KMS-11 (cell line): ENCODE measurements around the gene ADAM33.

Source experiments
- H2AFZ ChIP-seq: fragments of 200-600 bp; sonication (generic); 2 replicates; pipeline ENCODE4 v1.6.1; 2016; ENCODE audit warnings: antibody characterized with exemption, mixed run types, low read depth
- H3K27ac ChIP-seq: fragments of 200-600 bp; sonication (generic); 2 replicates; pipeline ENCODE4 v1.6.1; 2016; ENCODE audit warnings: mild to moderate bottlenecking, mixed run types
- H3K27me3 ChIP-seq: fragments of 200-600 bp; sonication (generic); 2 replicates; pipeline ENCODE4 v1.6.1; 2017; ENCODE audit warnings: mild to moderate bottlenecking, low read depth, mixed run types, moderate library complexity; ENCODE audit not compliant: insufficient read depth
- H3K36me3 ChIP-seq: fragments of 200-600 bp; sonication (generic); 2 replicates; pipeline ENCODE4 v1.6.1; 2017; ENCODE audit warnings: mild to moderate bottlenecking, mixed run types; ENCODE audit not compliant: insufficient read depth
- H3K4me1 ChIP-seq: fragments of 200-600 bp; sonication (generic); 2 replicates; pipeline ENCODE4 v1.6.1; 2016; ENCODE audit warnings: mild to moderate bottlenecking, low read depth, mixed run types; ENCODE audit not compliant: poor library complexity, severe bottlenecking
- H3K4me2 ChIP-seq: fragments of 200-600 bp; sonication (generic); 2 replicates; pipeline ENCODE4 v1.7.0; 2016; ENCODE audit warnings: mild to moderate bottlenecking, mixed run types
- H3K4me3 ChIP-seq: fragments of 200-600 bp; sonication (generic); IDR thresholded peaks from 2 replicates; pipeline ENCODE4 v1.6.1; 2017; ENCODE audit warnings: low read depth, low read length, mixed read lengths; ENCODE audit not compliant: insufficient read depth
- H3K79me2 ChIP-seq: fragments of 200-600 bp; sonication (generic); 2 replicates; pipeline ENCODE4 v1.6.1; 2016; ENCODE audit warnings: low read depth, mixed run types; ENCODE audit not compliant: insufficient read depth
- H3K9ac ChIP-seq: fragments of 200-600 bp; sonication (generic); 2 replicates; pipeline ENCODE4 v1.6.1; 2016; ENCODE audit warnings: mild to moderate bottlenecking, mixed run types
- H4K20me1 ChIP-seq: fragments of 200-600 bp; sonication (generic); 2 replicates; pipeline ENCODE4 v1.6.1; 2016; ENCODE audit warnings: mild to moderate bottlenecking, mixed run types; ENCODE audit not compliant: insufficient read depth
- TF ChIP-seq, protein P1 (sequence below): fragments of 200-600 bp; sonication (generic); conservative IDR thresholded peaks from 2 replicates; pipeline ENCODE4 v1.6.1; 2017; ENCODE audit warnings: low read depth, mild to moderate bottlenecking, antibody characterized with exemption, low read length, moderate library complexity, mixed read lengths

ADAM33 gene

DNA sequence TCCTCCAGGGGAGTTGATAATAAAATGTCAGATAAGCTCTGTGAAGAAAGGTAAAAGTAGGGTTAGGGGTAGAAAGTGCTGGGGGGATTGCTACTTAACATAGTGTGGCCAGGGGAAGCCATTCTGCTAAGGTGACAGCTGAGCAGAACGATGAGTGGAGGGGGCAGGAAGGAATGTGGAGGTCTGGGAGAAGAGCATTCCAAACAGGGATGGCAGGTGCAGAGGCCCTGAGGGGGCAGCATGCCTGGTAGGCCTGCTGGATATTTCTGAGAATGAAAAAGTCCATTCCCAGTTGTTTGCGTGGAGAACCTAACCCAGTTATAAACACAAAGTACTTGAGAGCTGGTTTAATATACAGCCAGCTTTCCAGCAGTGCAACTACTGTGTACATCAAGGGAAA, 27.9 kb downstream of the ADAM33 start:
- Histone ChIP-seq H2AFZ (no peak overlapping the region), H3K27ac (no peak overlapping the region), H4K20me1 (no peaks in the 10 kb centered on the region), H3K4me2 (no peak overlapping the region), H3K36me3 (no peaks in the 10 kb centered on the region), H3K4me1 (no peaks in the 10 kb centered on the region), H3K79me2 (no peaks in the 10 kb centered on the region), H3K4me3 (no peak overlapping the region), H3K27me3 (no peaks in the 10 kb centered on the region), H3K9ac (no peak overlapping the region)
- TF ChIP-seq, protein P1, sequence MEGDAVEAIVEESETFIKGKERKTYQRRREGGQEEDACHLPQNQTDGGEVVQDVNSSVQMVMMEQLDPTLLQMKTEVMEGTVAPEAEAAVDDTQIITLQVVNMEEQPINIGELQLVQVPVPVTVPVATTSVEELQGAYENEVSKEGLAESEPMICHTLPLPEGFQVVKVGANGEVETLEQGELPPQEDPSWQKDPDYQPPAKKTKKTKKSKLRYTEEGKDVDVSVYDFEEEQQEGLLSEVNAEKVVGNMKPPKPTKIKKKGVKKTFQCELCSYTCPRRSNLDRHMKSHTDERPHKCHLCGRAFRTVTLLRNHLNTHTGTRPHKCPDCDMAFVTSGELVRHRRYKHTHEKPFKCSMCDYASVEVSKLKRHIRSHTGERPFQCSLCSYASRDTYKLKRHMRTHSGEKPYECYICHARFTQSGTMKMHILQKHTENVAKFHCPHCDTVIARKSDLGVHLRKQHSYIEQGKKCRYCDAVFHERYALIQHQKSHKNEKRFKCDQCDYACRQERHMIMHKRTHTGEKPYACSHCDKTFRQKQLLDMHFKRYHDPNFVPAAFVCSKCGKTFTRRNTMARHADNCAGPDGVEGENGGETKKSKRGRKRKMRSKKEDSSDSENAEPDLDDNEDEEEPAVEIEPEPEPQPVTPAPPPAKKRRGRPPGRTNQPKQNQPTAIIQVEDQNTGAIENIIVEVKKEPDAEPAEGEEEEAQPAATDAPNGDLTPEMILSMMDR, result no peak

DNA sequence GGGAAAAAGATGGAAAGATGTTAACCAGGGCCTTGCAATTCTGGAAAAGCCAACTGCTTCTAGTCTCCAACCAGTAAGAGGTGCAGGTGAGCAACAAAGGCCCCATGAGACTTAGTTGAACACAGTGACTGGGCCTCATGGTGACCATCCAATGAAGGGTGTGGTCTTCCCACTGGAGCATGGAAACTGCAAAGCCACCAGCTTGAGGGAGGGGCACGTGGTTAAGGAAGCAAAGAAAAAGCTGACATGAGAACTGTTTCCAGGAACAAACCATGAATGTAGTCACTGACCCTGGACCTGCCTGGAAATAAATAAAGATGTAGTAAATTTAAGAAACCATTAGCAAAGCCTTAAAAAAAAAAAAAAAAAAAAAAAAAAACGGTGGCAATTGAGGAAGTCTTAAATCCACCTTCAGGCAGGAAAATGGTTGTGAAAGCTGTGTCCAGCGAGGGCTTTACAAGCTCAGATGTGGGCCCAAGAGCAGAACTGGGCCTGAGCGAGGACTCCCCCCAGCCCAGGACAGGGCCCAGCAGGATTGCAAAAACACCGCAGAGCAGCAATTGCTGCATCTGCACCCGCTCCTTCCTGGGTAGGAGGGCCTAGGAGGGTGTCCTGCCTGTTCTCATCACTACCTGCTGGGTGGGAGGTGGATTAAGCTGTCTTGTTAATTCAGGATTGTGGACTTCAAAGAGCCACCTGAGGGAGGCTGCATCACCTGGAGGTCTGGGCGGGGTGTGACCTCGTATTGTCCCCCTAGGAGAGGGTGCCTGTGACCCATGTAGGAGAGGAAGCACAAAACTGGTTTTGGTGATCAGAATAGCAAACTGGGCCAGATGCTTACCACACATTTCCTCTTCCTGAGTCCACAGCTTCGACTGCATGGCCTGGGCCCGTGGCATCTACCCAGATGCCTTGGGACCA, 28.9 kb downstream of the ADAM33 start:
- Histone ChIP-seq H3K4me1 (no peaks in the 10 kb centered on the region), H3K27me3 (no peaks in the 10 kb centered on the region), H3K9ac (no peak overlapping the region), H2AFZ (no peak overlapping the region), H3K36me3 (no peaks in the 10 kb centered on the region), H3K4me2 (no peak overlapping the region), H4K20me1 (no peaks in the 10 kb centered on the region), H3K27ac (no peak overlapping the region), H3K79me2 (no peaks in the 10 kb centered on the region), H3K4me3 (no peak overlapping the region)
- TF ChIP-seq, protein P1, result no peak

DNA sequence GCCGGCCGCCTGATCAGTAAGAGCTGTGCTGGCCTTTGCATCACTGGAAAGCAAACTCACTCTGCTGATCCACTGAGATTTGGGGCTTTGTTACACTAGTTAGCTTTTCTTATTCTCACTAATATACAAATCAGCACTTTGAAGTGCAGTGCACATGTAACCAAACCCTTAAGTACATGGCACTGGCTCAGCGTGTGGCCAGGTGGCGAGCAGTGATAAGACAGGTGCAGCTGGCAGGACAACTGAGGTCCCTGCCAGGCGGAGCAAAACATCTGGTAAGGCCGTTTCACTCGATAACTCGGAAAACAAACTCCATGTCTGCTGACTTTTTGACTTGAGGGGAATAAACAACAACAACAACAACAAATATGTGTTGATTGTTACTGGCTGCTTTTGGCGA, 29.6 kb downstream of the ADAM33 start:
- no peaks in the 10 kb centered on the region for H4K20me1 ChIP-seq
- H3K9ac ChIP-seq, result no peak overlapping the region
- no peak overlapping the region for H3K27ac ChIP-seq
- H3K27me3 ChIP-seq, result no peaks in the 10 kb centered on the region
- TF ChIP-seq, protein P1, result no peak
- H2AFZ ChIP-seq, result no peak overlapping the region
- no peaks in the 10 kb centered on the region for H3K79me2 ChIP-seq
- H3K4me3 ChIP-seq, result no peak overlapping the region
- H3K4me2 ChIP-seq, result no peak overlapping the region
- H3K4me1 ChIP-seq, result no peaks in the 10 kb centered on the region
- no peaks in the 10 kb centered on the region for H3K36me3 ChIP-seq

DNA sequence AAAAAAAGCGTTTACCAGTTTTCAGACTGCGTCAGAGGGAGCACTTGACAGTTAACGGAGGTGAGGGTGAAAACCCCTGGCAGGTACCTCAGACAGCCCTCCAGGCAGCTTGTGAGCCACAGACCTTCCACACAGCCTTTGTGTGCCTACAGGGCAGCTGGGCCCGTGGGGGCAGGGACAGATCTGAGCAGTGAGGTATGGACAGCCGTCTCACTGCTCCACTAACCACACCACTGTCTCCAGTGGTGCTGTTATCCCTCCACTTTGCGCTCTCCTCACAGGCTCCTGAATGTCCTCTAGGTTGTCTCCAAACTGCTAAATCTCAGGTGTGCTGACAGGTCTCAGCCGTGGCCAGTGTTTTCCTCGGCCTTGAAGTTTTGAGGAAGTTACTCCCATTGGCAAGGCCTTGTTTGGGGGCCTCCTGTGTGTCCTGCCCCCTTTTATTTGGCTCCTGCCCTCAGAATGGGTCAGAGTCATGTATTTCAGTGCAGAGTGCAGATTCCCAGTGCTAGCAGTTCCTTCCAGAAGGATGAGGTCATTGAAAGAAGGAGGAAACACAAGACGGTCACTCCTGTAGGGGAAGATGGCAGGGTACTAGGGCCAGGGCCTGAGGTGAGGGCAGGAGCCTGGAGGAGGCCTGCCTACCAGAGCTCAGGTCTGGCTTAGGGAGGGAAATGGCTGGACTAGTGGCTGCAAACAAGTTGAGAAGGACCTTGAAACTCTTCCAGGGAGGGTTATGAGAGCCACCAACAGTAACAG, 30.4 kb downstream of the ADAM33 start:
- Histone ChIP-seq H3K79me2 (no peaks in the 10 kb centered on the region), H3K9ac (no peak overlapping the region), H3K4me2 (no peak overlapping the region), H3K4me1 (no peaks in the 10 kb centered on the region), H3K27ac (no peak overlapping the region), H2AFZ (no peak overlapping the region), H3K36me3 (no peaks in the 10 kb centered on the region), H4K20me1 (no peaks in the 10 kb centered on the region), H3K27me3 (no peaks in the 10 kb centered on the region), H3K4me3 (no peak overlapping the region)
- TF ChIP-seq, protein P1, result no peak
